ENCODE data around the gene DLGAP1. TPM values are rescaled to one million over a fixed set of nuclear protein-coding genes. Genes with fewer than 3 reads are reported as not detected.

The DLGAP1 gene
- total RNA-seq, 4 donors from 2014 or later, result 0.13 to 6.2 (median 0.53) TPM

DNA sequence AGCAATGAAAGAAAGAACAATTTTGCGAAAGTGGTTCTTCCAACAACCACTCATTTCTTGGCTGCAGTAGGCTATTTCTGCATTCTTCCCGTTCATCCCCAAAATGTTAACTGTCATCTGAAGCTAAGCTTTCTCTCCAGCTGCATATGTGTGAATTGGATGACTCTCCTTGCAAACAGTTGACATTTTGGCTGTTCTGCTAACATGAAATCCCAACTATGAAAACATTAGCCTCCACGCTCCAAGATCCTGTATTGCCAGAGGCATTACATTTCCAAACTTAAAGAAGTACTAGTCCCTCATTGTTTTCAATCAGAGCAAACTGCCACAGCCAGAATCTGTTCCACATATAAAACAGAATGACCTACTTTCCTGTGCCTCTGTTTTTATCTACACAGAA is 916.7 kb downstream of the DLGAP1 start:
- ATAC-seq, result no peak
- in situ Hi-C loops (cut with MboI; ENCODE audit: low sequenced_read_pairs in 4 of 4) (no loop called here), intact Hi-C loops (cut with DNase I; ENCODE audit: low total_unique reads) (no loop called here)
- Histone ChIP-seq H3K27ac (no peak overlapping the region), H3K9me3 (no peaks in the 10 kb centered on the region), H3K36me3 (no peaks in the 10 kb centered on the region), H3K4me3 (no peak overlapping the region), H3K27me3 (no peaks in the 10 kb centered on the region), H3K4me1 (peaks cover 0 to 5% of the 10 kb centered on the region in 2 donors)
- no peak for TF ChIP-seq POLR2A (IDR thresholded peaks at IDR 0.05)
- TF ChIP-seq, protein P1, sequence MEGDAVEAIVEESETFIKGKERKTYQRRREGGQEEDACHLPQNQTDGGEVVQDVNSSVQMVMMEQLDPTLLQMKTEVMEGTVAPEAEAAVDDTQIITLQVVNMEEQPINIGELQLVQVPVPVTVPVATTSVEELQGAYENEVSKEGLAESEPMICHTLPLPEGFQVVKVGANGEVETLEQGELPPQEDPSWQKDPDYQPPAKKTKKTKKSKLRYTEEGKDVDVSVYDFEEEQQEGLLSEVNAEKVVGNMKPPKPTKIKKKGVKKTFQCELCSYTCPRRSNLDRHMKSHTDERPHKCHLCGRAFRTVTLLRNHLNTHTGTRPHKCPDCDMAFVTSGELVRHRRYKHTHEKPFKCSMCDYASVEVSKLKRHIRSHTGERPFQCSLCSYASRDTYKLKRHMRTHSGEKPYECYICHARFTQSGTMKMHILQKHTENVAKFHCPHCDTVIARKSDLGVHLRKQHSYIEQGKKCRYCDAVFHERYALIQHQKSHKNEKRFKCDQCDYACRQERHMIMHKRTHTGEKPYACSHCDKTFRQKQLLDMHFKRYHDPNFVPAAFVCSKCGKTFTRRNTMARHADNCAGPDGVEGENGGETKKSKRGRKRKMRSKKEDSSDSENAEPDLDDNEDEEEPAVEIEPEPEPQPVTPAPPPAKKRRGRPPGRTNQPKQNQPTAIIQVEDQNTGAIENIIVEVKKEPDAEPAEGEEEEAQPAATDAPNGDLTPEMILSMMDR (IDR thresholded peaks at IDR 0.05 in 4 of 5, conservative IDR thresholded peaks at IDR 0.05 in 1 of 5), result no peak
- no peak for DNase-seq

DNA sequence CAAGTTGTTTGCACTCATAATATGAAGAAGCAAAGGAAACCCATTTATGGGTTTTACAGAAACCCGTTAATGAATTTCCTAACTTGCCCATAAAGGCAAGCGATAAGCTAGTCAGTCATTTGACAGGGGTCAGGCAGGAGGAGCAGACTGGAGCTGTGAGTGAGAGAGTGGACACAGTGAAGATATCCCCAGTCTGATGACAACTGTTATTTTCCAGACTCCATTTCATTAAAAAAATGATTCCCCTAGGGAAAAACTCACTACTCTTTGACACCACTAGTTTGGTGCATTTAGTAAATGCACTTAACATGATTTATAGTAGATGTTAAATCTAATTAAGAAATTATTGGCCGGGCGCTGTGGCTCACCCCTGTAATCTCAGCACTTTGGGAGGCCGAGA is 924.3 kb downstream of the DLGAP1 start:
- TF ChIP-seq, protein P1 (IDR thresholded peaks at IDR 0.05 in 4 of 5, conservative IDR thresholded peaks at IDR 0.05 in 1 of 5), result no peak
- TF ChIP-seq POLR2A (IDR thresholded peaks at IDR 0.05), result no peak
- intact Hi-C loops (cut with DNase I; ENCODE audit: low total_unique reads) (no loop called here), in situ Hi-C loops (cut with MboI; ENCODE audit: low sequenced_read_pairs in 4 of 4) (no loop called here)

DNA sequence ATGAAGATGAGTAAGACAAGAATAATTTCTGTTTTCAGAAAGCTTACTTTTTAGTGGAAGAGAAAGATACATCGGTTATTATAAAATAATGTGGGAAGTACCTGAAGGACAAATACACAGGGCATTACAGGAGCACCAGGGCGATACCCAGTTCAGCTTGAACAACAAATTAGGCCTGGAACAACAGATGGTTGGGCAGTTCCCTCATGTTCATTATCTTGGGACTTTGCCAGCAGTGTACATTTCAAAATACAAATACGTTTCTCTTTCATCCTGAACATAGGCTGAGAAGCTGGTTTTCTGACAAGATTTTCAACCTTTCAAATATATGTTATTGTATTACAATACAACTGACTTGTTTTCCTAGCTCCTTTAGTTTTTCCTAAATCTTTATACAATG is 925.5 kb downstream of the DLGAP1 start:
- no peaks in the 10 kb centered on the region for H3K27me3 ChIP-seq
- no peak overlapping the region for H3K27ac ChIP-seq
- no peak for ATAC-seq
- no peak overlapping the region for H3K4me3 ChIP-seq
- TF ChIP-seq POLR2A (IDR thresholded peaks at IDR 0.05), result no peak
- TF ChIP-seq, protein P1 (IDR thresholded peaks at IDR 0.05 in 4 of 5, conservative IDR thresholded peaks at IDR 0.05 in 1 of 5), result no peak
- no peak for DNase-seq
- H3K36me3 ChIP-seq, result no peaks in the 10 kb centered on the region
- peaks cover 13% of the 10 kb centered on the region in 2 donors for H3K4me1 ChIP-seq
- intact Hi-C loops (cut with DNase I; ENCODE audit: low total_unique reads), result no loop called here
- in situ Hi-C loops (cut with MboI; ENCODE audit: low sequenced_read_pairs in 4 of 4), result no loop called here
- no peaks in the 10 kb centered on the region for H3K9me3 ChIP-seq

More for the DNA sequence above, 924.3 kb downstream of the DLGAP1 start:
- ATAC-seq (no peak), DNase-seq (no peak)
- Histone ChIP-seq H3K27ac (no peak overlapping the region), H3K9me3 (no peaks in the 10 kb centered on the region), H3K4me3 (no peak overlapping the region), H3K27me3 (no peaks in the 10 kb centered on the region), H3K4me1 (peaks cover 6 to 10% of the 10 kb centered on the region in 2 donors), H3K36me3 (no peaks in the 10 kb centered on the region)

DNA sequence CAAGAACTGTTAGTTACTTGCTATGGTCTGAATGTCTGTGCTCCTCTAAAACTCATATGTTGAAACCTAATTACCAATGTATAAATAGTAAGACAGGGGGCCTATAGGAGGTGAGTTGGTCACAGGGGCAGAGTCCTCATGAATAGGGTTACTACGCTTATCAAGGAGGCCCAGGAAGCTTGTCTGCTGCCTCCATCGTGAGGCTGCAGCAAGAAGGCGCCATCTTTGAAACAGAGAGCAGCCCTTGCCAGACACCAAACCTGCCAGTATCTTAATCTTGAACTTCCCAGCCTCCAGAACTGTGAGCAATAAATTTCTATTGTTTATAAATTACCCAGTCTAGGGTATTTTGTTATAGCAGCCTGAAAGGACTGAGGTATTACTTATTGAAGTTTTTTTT is 926.0 kb downstream of the DLGAP1 start:
- peaks cover 13% of the 10 kb centered on the region in 2 donors for H3K4me1 ChIP-seq
- no peaks in the 10 kb centered on the region for H3K9me3 ChIP-seq
- TF ChIP-seq, protein P1 (IDR thresholded peaks at IDR 0.05 in 4 of 5, conservative IDR thresholded peaks at IDR 0.05 in 1 of 5), result no peak
- no peak for TF ChIP-seq POLR2A (IDR thresholded peaks at IDR 0.05)
- H3K27ac ChIP-seq, result no peak overlapping the region
- ATAC-seq (no peak), DNase-seq (no peak)
- intact Hi-C loops (cut with DNase I; ENCODE audit: low total_unique reads) (no loop called here), in situ Hi-C loops (cut with MboI; ENCODE audit: low sequenced_read_pairs in 4 of 4) (no loop called here)
- no peaks in the 10 kb centered on the region for H3K27me3 ChIP-seq
- no peaks in the 10 kb centered on the region for H3K36me3 ChIP-seq
- H3K4me3 ChIP-seq, result no peak overlapping the region

DNA sequence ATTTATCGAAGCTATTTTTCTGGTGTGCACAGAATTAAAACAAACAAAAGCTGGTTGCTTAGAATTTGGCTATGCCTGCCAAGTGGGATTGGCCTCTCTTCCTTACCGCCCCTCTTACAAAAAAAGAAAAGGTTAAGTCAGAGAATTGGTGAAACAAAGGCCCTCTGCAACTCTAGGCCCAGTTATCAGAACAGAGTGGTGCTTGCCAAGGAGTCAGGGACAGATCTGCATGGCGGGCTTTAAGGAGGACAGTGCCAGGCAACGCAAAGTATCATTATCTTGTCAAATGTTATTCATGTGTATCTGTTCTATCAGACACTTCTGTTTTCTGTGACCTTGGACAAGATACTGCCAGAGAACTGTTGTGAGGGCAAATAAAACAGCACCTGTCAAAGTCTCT is 926.9 kb downstream of the DLGAP1 start:
- H3K27me3 ChIP-seq, result no peaks in the 10 kb centered on the region
- no peak overlapping the region for H3K27ac ChIP-seq
- TF ChIP-seq POLR2A (IDR thresholded peaks at IDR 0.05), result no peak
- TF ChIP-seq, protein P1 (IDR thresholded peaks at IDR 0.05 in 4 of 5, conservative IDR thresholded peaks at IDR 0.05 in 1 of 5), result no peak
- H3K36me3 ChIP-seq, result no peaks in the 10 kb centered on the region
- DNase-seq (no peak), ATAC-seq (no peak)
- in situ Hi-C loops (cut with MboI; ENCODE audit: low sequenced_read_pairs in 4 of 4), result no loop called here
- H3K9me3 ChIP-seq, result no peaks in the 10 kb centered on the region
- intact Hi-C loops (cut with DNase I; ENCODE audit: low total_unique reads), result no loop called here
- H3K4me1 ChIP-seq, result peaks cover 13% of the 10 kb centered on the region in 2 donors
- no peak overlapping the region for H3K4me3 ChIP-seq
